NK-92 (cell line): ENCODE results near the gene C6orf47.
A peak's percentile ranks its signal among the peaks of the same experiment; 100 is the strongest.
"Not testable (repeated sequence)": the region's sequence is repeated elsewhere in the genome, so short reads cannot be mapped to it uniquely, and the experiment has no call there.

ENCODE experiments used
- DNase-seq: peaks from one replicate; lab custom pipeline; 2025; ENCODE audit not compliant: unreplicated experiment; lab: John Stamatoyannopoulos, UW

C6orf47 gene, protein sequence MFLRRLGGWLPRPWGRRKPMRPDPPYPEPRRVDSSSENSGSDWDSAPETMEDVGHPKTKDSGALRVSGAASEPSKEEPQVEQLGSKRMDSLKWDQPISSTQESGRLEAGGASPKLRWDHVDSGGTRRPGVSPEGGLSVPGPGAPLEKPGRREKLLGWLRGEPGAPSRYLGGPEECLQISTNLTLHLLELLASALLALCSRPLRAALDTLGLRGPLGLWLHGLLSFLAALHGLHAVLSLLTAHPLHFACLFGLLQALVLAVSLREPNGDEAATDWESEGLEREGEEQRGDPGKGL

DNA sequence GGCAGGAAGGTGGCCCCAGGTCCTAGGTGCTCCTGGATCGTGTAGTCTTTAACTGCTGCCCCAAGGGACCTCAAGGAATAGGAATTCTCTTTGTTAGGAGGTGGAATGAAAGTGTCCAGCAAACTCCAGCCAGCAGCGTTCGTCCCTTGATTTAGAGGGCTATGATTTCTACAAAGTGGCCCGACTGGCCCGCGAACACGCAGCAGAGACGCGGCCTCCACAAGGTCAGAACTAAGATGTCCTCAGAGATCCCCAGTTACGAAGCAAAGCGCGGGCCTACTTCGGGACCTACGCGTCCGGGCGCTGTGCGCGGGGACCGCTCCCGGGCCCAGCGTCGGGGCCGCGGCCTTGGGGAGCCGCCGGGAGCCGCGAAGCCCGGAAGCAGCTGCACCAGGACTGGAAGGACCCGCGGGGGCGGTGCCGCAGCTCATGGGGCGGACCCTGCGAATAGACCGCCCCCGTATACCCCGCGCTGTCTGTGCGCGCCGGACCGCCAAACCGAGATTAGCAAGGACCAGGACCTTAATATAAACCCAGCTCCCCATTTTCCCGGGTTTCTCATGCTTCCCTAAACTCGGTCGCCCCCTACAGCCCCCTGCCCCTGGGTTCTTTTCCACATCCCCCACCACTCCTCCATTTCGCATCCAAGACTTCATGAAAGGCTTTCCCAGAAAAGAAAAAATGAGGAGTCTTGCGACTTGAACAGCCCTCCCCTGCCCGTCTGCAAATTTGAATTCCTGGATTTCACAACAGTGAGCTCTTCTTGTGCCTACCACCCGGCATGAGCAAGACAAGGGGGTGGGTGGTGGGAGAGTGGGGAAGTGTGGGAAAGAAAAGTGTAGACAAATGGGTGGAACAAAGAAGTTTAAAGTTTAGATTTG, at the start of gene C6orf47:
C6orf47 (minus strand) TSS at position 398 of the 881 bp plus-strand sequence. CDS start 831 bp downstream, outside the sequence.
- DNase-seq: no peak

DNA sequence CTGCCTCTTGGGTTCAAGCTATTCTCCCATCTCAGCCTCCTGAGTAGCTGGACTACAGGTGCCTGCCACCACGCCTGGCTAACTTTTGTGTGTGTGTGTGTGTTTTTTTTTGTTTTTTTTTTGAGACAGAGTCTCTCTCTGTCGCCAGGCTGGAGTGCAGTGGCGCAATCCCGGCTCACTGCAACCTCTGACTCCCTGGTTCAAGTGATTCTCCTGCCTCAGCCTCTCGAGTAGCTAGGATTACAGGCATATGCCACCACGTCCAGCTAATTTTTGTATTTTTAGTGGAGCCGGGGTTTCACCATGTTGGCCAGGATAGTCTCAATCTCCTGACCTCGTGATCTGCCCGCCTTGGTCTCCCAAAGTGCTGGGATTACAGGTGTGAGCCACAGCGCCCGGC, 48.6 kb upstream of the C6orf47 start:
- not testable (repeated sequence) for DNase-seq

DNA sequence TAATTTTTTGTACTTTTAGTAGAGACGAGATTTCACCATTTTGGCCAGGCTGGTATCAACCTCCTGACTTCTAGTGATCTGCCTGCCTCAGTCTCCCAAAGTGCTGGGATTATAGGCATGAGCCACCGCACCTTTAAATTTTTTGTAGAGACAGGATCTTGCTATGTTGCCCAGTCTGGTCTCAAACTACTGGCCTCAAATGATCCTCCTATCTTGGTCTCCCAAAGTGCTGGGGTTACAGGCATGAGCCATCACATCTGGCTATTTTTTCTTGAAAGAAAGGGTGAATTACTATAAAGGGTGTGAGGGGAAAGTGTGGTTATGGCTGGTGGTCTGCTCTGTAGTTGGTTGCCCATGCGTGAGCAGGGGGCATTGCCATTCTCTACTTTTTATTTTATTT, 47.6 kb upstream of the C6orf47 start:
- DNase-seq: no peak

GRCh38 chr6:31707701-31708100, 47.1 kb upstream of the C6orf47 start:
- DNase-seq: no peak

- no peak for DNase-seq
Measured at GRCh38 chr6:31706599-31706998, 46.0 kb upstream of the C6orf47 start, which contains the start of gene LY6G6F. TSS of gene LY6G6F (plus strand) at chr6:31706866. CDS start at chr6:31706907, 41 bp downstream.

DNA sequence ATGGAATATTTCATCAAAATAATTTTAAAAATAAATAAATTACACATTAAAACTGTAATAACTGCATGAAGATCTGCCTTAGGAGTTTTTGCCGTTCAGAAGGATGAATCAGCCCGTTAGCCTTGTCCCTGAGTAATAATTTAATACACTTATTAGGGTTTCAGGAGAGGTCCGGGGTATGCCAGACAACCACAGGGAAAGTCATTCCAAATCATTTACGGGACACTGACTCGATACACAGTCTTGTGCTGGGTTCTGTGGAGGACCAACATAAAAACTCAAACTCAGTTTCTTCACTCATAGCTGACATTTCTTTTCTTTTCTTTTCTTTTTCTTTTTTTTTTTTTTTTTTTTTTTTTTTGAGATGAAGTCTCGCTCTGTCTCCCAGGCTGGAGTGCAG, 45.4 kb upstream of the C6orf47 start:
- DNase-seq: no peak

DNA sequence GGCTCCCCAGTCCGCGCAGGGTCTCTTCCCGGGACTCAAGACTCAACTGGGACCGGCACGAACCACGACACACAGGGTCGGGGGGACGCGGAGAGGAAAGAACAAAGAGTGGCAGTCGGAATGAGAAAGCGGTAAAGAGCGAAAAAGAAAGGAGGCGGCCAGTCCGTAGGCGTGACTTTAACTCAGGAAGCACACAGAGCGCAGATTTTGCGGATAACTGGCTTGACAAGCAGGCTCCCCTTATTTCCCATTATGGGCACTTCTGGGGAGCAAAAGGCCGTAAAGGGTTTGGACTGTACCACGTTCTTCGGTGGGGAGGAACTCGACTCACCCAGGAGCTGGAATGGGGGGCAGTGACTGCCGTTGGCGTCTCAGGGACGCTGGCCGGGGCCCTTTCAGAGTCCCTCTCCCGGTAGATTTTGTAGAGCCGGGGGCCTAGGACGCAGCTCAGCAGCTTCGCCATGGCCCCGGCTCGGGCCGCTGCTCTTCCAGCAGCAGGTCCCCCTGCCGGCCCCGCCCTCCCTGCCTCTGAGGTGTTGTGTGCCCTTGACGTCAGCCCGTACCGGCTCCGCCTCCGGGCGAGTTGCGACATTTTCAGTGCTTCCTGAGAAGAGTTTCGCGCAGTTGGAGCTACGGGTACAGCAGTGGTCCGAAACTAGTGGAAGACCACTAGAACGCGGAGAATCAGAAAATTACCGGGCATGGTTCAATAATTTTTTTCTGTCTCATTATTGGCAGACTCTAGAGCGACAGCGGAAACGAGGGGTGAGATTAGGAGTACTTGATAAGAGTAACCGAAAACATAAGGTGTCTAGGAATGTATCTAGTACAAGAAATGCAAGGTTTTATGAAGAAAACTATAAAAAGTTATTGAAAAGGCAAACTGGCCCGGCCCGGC, 42.5 kb upstream of the C6orf47 start, which contains the start of gene ABHD16A:
ABHD16A (minus strand) TSS at position 506 of the 898 bp plus-strand sequence; CDS start at position 463, 43 bp downstream.
- DNase-seq: peak; percentile 84

DNA sequence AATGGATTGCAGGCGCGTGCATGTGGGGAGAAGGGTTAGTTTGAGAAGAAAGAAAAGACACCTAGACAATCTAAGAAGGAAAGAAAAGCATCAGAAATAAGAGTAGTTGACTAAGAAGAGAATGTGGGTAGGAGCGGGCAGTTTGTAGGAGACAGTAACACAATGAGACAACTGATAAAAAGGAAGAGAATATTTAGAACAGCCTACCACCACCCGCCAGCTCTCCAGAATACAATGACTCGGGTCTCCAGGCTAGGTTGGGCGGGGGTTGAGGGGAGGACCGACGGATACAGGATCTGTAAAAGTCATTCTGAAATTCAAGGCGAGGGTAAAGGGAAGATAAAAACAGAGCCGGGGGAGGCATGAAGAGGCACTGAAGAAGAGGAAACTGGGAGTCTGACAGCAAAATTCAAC, 41.8 kb upstream of the C6orf47 start:
- no peak for DNase-seq

DNA sequence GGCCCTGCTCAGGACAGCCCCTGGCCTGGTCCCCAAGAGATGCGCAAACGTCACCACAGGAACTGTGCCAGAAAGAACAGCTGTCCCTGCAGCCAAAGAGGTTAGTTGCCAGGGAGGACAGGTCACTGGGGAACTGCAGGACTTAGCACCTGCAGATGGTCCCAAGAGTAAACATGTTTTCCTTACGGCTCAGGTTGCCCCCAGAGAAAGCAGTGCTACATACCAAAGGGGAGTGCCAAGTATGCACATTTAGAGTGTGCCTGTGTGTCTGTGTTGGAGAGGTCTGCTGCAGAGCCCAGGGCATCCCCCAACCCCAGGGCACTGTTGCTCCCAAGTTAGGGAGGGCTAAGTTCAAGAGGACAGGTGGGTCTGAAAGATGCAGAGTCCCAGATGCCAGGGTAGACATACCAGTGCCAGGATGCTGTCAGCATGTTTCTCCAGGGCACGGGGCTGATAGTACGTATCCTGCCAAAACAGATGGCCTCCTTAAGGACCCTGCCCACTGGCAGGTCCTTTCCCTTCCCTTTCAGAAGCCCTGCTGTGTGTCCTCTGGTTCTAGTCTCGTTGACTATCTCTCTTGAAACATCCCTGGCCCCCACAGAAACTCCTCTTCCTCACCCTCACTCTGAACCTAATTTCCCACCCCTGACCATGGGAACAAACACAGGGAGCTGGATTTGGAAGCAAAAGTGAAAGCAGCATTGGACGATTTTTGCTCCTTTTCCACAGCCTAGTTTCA, 41.3 kb upstream of the C6orf47 start:
- no peak for DNase-seq

- DNase-seq: no peak
Measured at GRCh38 chr6:31700740-31701401, 40.3 kb upstream of the C6orf47 start.

DNA sequence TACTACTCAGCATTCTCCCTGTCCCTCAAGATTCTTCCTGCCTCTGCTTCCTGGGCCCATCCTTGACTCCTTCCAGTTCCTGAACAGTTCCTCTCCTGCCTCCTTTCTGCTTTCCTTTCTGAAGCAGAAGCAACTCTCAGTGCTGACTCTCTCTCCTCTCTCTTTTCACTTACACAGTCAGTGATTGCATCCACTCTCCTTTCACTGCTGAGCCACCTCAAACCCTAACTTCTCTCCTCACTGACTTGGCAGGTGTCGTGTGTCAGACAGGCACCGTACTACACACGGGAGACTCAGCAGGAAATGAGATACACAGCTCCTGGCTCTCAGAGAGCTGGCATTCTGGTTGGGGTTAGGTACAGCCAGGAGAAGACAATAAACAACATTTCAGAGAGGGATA, 37.0 kb upstream of the C6orf47 start:
- DNase-seq: no peak

GRCh38 chr6:31693535-31693934, 33.0 kb upstream of the C6orf47 start:
- DNase-seq: no peak

DNA sequence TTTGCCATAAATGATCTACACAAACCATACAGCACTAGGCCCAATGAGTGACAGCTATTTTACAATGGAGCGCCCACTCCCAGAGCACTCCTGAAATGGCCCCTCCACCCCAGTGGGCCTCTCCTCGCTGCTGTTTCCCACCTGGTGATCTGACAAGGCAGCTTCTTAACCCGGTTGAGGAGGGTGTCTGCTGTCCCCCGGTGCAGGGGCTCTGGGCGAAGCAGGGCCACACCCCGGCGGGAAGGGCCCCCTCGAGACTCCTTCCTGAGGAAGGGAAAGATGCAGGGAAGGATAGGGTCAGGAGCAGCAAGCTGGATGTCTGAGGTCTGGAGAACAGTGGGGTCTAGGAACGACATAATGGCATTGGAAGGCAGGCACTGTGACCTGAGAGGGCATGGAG, 32.3 kb upstream of the C6orf47 start:
- DNase-seq: no peak

DNA sequence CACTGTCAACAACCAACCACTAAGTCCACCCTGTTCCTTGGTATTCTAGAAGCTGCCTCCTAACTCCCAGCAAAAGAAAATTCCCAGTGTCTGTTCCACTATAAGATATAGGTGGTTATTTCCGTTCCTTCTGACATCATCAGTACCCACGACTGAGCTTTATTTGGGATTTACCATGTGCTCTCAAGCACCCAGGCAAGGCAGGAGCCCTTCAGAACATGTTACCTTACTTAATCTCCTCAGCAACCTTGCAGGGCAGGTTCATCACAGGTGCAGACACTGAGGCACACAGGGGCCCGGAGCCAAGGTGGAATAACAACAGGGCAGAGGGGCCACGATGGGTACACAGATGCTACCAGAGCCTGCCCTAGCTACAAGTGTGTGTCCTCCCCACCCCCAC, 31.8 kb upstream of the C6orf47 start:
- no peak for DNase-seq

- no peak for DNase-seq
Measured at GRCh38 chr6:31691564-31692108, 31.1 kb upstream of the C6orf47 start.

- DNase-seq: no peak
Measured at GRCh38 chr6:31691078-31691463, 30.5 kb upstream of the C6orf47 start.

DNA sequence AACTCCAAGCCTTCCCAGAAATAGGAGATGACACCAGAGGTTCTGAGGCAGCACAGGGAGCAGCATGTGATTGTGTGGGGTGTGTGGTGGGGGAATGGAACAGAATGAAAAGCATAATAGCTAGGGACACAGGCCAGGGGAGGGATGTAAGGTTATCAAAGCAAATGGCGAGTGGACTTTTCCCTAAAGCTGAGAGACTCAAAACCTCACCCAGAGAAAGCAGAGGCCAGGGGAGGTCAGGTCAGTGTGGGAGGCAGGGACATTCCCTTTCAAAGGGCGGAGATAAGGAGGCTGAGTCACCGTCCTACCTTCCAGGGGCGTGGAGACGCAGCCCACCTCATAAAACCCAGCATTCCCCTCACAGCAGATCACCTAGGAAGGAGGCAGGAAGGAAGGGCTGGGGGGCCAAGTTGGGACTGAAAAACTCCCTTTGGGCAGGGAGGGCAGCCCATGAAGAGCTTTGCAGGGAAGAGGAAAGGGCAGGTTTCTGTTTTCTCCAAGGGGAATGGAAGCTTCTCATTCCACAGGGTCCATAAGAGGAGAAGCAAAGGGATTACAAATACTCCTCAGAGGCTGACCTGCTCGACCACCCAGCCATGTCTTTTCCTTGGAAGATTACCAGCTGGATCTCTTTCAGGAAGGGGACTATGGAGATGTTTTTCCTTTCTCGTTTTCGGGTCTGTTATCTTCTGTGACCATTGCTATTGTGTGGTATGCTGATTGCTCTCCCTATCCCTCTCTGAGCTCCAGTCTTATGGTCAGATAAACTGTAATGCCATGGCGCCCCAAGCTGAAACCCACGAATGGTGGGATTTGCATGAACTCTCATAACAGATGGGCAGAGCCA, 29.9 kb upstream of the C6orf47 start:
- DNase-seq: no peak

- no peak for DNase-seq
Measured at GRCh38 chr6:31689249-31690110, 28.9 kb upstream of the C6orf47 start.
